OCI-LY7 (cell line): Measurements from ENCODE around the gene GATB. TPM values are rescaled to one million over a fixed set of nuclear protein-coding genes. Genes with fewer than 3 reads are reported as not detected.

Experiments
- BruUV-seq: library from RNA; stranded (reverse); fragments of 400-500 nt; replicated peaks from 2 replicates; lab custom pipeline; 2021; lab: Mats Ljungman, UMichigan
- CTCF ChIA-PET: fragments of 300-600 bp; sonication (Branson Sonifier 250); formaldehyde crosslinking; loops from one replicate; lab custom pipeline; 2022; ENCODE audit warnings: antibody characterized with exemption; ENCODE audit not compliant: unreplicated experiment; lab: Charles Lee
- POLR2A ChIA-PET: fragments of 300-600 bp; sonication (Branson Sonifier 250); formaldehyde crosslinking; loops from one replicate; lab custom pipeline; 2022; ENCODE audit warnings: antibody characterized with exemption; lab: Charles Lee
- DNase-seq: peaks from one replicate; pipeline ENCODE4 v3.0.0-alpha.2; 2015; ENCODE audit warnings: low spot score
- H2AFZ ChIP-seq: fragments of 200-600 bp; sonication (generic), shearing (Covaris generic); 2 replicates; pipeline ENCODE4 v1.6.1; 2014; ENCODE audit warnings: mild to moderate bottlenecking, antibody characterized with exemption, low read length, moderate library complexity
- H3K27ac ChIP-seq: fragments of 200-600 bp; sonication (generic); 2 replicates; pipeline ENCODE4 v1.5.1; 2014; ENCODE audit warnings: mixed run types, low read depth, mild to moderate bottlenecking, moderate library complexity, low read length, inconsistent platforms; ENCODE audit not compliant: poor library complexity, severe bottlenecking
- H3K36me3 ChIP-seq: fragments of 200-600 bp; sonication (generic); 2 replicates; pipeline ENCODE4 v1.6.1; 2014; ENCODE audit warnings: mild to moderate bottlenecking, antibody characterized with exemption, low read length, moderate library complexity, mixed read lengths; ENCODE audit not compliant: insufficient read depth
- H3K4me1 ChIP-seq: fragments of 200-600 bp; sonication (generic); 2 replicates; pipeline ENCODE4 v1.5.1; 2014; ENCODE audit warnings: mild to moderate bottlenecking, low read length; ENCODE audit not compliant: insufficient read depth, poor library complexity, severe bottlenecking
- H3K4me2 ChIP-seq: fragments of 200-600 bp; sonication (generic); 2 replicates; pipeline ENCODE4 v1.6.1; 2014; ENCODE audit warnings: mild to moderate bottlenecking, low read length
- H3K4me3 ChIP-seq: fragments of 200-600 bp; sonication (generic); 2 replicates; pipeline ENCODE4 v1.5.1; 2014; ENCODE audit warnings: mild to moderate bottlenecking, low read depth, low read length; ENCODE audit not compliant: poor library complexity, severe bottlenecking
- H3K79me2 ChIP-seq: fragments of 200-600 bp; sonication (generic); 2 replicates; pipeline ENCODE4 v1.6.1; 2016; ENCODE audit warnings: low read depth, mild to moderate bottlenecking, low read length, moderate library complexity, mixed read lengths; ENCODE audit not compliant: insufficient read depth
- H3K9me2 ChIP-seq: fragments of 200-600 bp; sonication (generic); 2 replicates; pipeline ENCODE4 v1.6.1; 2016; ENCODE audit warnings: mild to moderate bottlenecking, low read length, mixed read lengths; ENCODE audit not compliant: insufficient read depth
- H3K9me3 ChIP-seq: fragments of 200-600 bp; sonication (generic); 2 replicates; pipeline ENCODE4 v1.6.1; 2014; ENCODE audit warnings: mild to moderate bottlenecking, mixed run types, low read length, mixed read lengths
- H4K20me1 ChIP-seq: fragments of 200-600 bp; sonication (generic); 2 replicates; pipeline ENCODE4 v1.6.1; 2014; ENCODE audit warnings: mild to moderate bottlenecking, antibody characterized with exemption, low read length, moderate library complexity, mixed read lengths; ENCODE audit not compliant: insufficient read depth
- EZH2phosphoT487 ChIP-seq: fragments of 200-600 bp; sonication (generic); IDR thresholded peaks from 2 replicates; pipeline ENCODE4 v1.6.1; 2018; ENCODE audit warnings: low read depth, borderline replicate concordance, mild to moderate bottlenecking, mixed run types, antibody characterized with exemption, low read length, moderate library complexity, mixed read lengths
- intact Hi-C: fragments of 100-400 bp; cut with micrococcal nuclease; formaldehyde crosslinking; loops from one replicate; pipeline ENCODE4 v1.10.0; 2022; ENCODE audit not compliant: unreplicated experiment
- total RNA-seq, 2 experiments: library from RNA; depleted of rRNA in 1 of 2; stranded (reverse); fragments of >200 nt in 1 of 2; shearing (Covaris generic) in 1 of 2; gene quantifications; 2 replicates each; pipeline ENCODE4 v1.2.3, GENCODE V29; 2014 to 2022
- TF ChIP-seq, protein P1 (sequence below): fragments of 200-600 bp; sonication (generic); conservative IDR thresholded peaks from 2 replicates; pipeline ENCODE4 v1.5.1; 2014; ENCODE audit warnings: mild to moderate bottlenecking, antibody characterized with exemption, low read length, moderate library complexity, mixed read lengths

GATB gene
- total RNA-seq, 2 experiments from 2014 or later: 24.6 to 26.5 TPM

- Histone ChIP-seq H3K4me1 (no peaks in the 10 kb centered on the region), H3K36me3 (no peaks in the 10 kb centered on the region), H3K79me2 (no peaks in the 10 kb centered on the region), H3K4me3 (no peak overlapping the region), H3K9me2 (no peaks in the 10 kb centered on the region), H3K27ac (no peak overlapping the region), H3K4me2 (no peak overlapping the region), H4K20me1 (no peaks in the 10 kb centered on the region), H3K9me3 (no peaks in the 10 kb centered on the region), H2AFZ (no peak overlapping the region)
- ChIA-PET CTCF (interaction anchor here (0.6 kb wide), 1 partner anchor 655 kb away, joined by 5 read pairs; no protein-coding TSS in a partner anchor), POLR2A (interaction anchor here (0.6 to 1.7 kb wide), 3 partner anchors 21 to 135 kb away, joined by 3 read pairs; no protein-coding TSS in a partner anchor)
- no TSS peak for BruUV-seq
- no peak for DNase-seq
- no peak for TF ChIP-seq EZH2phosphoT487
- TF ChIP-seq, protein P1, sequence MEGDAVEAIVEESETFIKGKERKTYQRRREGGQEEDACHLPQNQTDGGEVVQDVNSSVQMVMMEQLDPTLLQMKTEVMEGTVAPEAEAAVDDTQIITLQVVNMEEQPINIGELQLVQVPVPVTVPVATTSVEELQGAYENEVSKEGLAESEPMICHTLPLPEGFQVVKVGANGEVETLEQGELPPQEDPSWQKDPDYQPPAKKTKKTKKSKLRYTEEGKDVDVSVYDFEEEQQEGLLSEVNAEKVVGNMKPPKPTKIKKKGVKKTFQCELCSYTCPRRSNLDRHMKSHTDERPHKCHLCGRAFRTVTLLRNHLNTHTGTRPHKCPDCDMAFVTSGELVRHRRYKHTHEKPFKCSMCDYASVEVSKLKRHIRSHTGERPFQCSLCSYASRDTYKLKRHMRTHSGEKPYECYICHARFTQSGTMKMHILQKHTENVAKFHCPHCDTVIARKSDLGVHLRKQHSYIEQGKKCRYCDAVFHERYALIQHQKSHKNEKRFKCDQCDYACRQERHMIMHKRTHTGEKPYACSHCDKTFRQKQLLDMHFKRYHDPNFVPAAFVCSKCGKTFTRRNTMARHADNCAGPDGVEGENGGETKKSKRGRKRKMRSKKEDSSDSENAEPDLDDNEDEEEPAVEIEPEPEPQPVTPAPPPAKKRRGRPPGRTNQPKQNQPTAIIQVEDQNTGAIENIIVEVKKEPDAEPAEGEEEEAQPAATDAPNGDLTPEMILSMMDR: no peak
- intact Hi-C loops: no loop called here
Measured at GRCh38 chr4:151667048-151667447, 93.8 kb downstream of the GATB start.

GRCh38 chr4:151666501-151666900 lies 94.3 kb downstream of the GATB start:
- Histone ChIP-seq H3K9me3 (no peaks in the 10 kb centered on the region), H3K9me2 (no peaks in the 10 kb centered on the region), H3K79me2 (no peaks in the 10 kb centered on the region), H3K36me3 (no peaks in the 10 kb centered on the region), H3K27ac (no peak overlapping the region), H3K4me2 (no peak overlapping the region), H3K4me3 (no peak overlapping the region), H2AFZ (no peak overlapping the region), H4K20me1 (no peaks in the 10 kb centered on the region), H3K4me1 (no peaks in the 10 kb centered on the region)
- ChIA-PET POLR2A (interaction anchor here (0.6 to 0.7 kb wide), 2 partner anchors 20 to 136 kb away, joined by 3 read pairs; no protein-coding TSS in a partner anchor), CTCF (interaction anchor here (0.6 kb wide), 1 partner anchor 656 kb away, joined by 5 read pairs; no protein-coding TSS in a partner anchor)
- no TSS peak for BruUV-seq
- intact Hi-C loops: no loop called here
- no peak for DNase-seq
- TF ChIP-seq, protein P1: no peak
- no peak for TF ChIP-seq EZH2phosphoT487

DNA sequence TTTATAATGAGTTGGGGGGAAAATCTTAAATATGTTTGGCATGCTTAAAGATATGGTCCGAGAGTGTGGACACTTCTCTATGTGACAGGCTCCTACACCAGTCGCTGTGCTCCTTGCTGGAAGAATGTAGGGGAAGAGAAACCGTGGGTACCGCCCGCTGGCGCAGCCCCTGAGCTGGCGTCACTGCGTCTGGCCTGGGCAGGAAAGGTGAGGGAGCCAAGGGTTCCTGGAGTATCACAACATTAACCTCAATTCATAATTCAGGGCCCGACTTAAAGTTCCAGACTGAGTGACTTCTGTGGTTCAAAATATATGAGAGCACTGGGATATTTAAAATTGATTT lies 95.1 kb downstream of the GATB start:
- no peak for DNase-seq
- POLR2A ChIA-PET: no interaction called here
- CTCF ChIA-PET: no interaction called here
- intact Hi-C loops: no loop called here
- H3K27ac ChIP-seq: no peak overlapping the region
- no peaks in the 10 kb centered on the region for H3K9me3 ChIP-seq
- H3K4me2 ChIP-seq: no peak overlapping the region
- no peaks in the 10 kb centered on the region for H3K79me2 ChIP-seq
- BruUV-seq: no TSS peak
- H3K4me3 ChIP-seq: no peak overlapping the region
- no peaks in the 10 kb centered on the region for H3K36me3 ChIP-seq
- H3K9me2 ChIP-seq: no peaks in the 10 kb centered on the region
- H3K4me1 ChIP-seq: no peaks in the 10 kb centered on the region
- no peak overlapping the region for H2AFZ ChIP-seq
- TF ChIP-seq, protein P1: no peak
- TF ChIP-seq EZH2phosphoT487: no peak
- no peaks in the 10 kb centered on the region for H4K20me1 ChIP-seq
